Fibroblast of skin of abdomen (primary cell): ENCODE measurements around the gene MMP11.

Experiments
- DNase-seq: peaks from one replicate; pipeline ENCODE4 v3.0.0-alpha.2; 2013

Gene MMP11

GRCh38 chr22:23831781-23832180 is 59.1 kb downstream of the MMP11 start:
- DNase-seq, result no peak

GRCh38 chr22:23832226-23833016 is 59.8 kb downstream of the MMP11 start:
- no peak for DNase-seq

GRCh38 chr22:23833017-23833751 is 60.5 kb downstream of the MMP11 start:
- no peak for DNase-seq
